GM12865 (cell line): ENCODE results near the gene ASTN2.

Experiments used
- DNase-seq: peaks from one replicate; pipeline ENCODE4 v3.0.0; 2010; ENCODE audit warnings: low read depth
- H3K4me3 ChIP-seq: 2 replicates; pipeline ENCODE4 v1.5.1; 2011; ENCODE audit warnings: mild to moderate bottlenecking, low read depth, low read length, control low read depth
- CTCF ChIP-seq: IDR thresholded peaks from 2 replicates; pipeline ENCODE4 v1.5.1; 2011; ENCODE audit warnings: low read length, control low read depth, low read depth, inconsistent platforms; ENCODE audit not compliant: insufficient read depth; ENCODE audit errors: missing control alignments

ASTN2 gene

GRCh38 chr9:116546711-116547581 lies 867.9 kb downstream of the ASTN2 start:
- TF ChIP-seq CTCF = no peak
- H3K4me3 ChIP-seq = no peak overlapping the region
- no peak for DNase-seq

- TF ChIP-seq CTCF = no peak
- no peak for DNase-seq
- no peak overlapping the region for H3K4me3 ChIP-seq
These were observed 870.0 kb downstream of the ASTN2 start for GRCh38 chr9:116544896-116545295.

GRCh38 chr9:116543731-116544400 lies 871.0 kb downstream of the ASTN2 start:
- no peak for DNase-seq
- H3K4me3 ChIP-seq = no peak overlapping the region
- TF ChIP-seq CTCF = no peak

GRCh38 chr9:116541402-116541801 lies 873.5 kb downstream of the ASTN2 start:
- TF ChIP-seq CTCF = no peak
- no peak overlapping the region for H3K4me3 ChIP-seq
- no peak for DNase-seq

- no peak for TF ChIP-seq CTCF
- no peak for DNase-seq
- H3K4me3 ChIP-seq = no peak overlapping the region
These were observed 875.3 kb downstream of the ASTN2 start for GRCh38 chr9:116539549-116539948.

- H3K4me3 ChIP-seq = no peak overlapping the region
- no peak for TF ChIP-seq CTCF
These were observed 889.2 kb downstream of the ASTN2 start for GRCh38 chr9:116525611-116526010.

More at GRCh38 chr9:116525611-116526010, 889.2 kb downstream of the ASTN2 start:
- DNase-seq = no peak
